ENCODE measurements around the gene TOE1. TPM values are rescaled to one million over a fixed set of nuclear protein-coding genes. Genes with fewer than 3 reads are reported as not detected.
A peak's percentile ranks its signal among the peaks of the same experiment; 100 is the strongest.

Gene TOE1
- total and polyA plus RNA-seq, 10 donors, result 8.7 to 12.6 (median 11.6) TPM

DNA sequence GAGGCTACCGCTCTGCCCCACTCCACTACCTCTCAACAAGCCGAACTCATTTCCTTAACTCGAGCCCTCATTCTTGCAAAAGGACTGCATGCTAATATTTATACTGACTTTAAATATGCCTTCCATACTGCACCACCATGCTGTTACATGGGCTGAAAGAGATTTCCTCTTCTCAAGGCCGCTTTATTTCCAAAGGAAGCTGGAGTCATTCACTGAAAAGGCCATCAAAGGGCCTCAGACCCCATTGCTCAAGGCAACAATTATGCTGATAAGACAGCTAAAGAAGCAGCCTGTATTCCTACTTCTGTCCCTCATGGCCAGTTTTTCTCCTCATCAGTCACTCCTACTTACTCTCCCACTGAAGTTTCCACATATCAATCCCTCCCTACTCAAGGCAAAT lies 20.2 kb upstream of the TOE1 start:
- no peak overlapping the region for H3K4me3 ChIP-seq
- no peaks in the 10 kb centered on the region for H3K9me3 ChIP-seq
- H3K27me3 ChIP-seq (replicated peaks in 1 of 7), result no peaks in the 10 kb centered on the region
- H3K4me1 ChIP-seq, result peaks cover 0 to 6% (median 0%) of the 10 kb centered on the region in 6 donors
- intact Hi-C loops (cut with DNase I; ENCODE audit: low total_unique reads), result no loop called here
- DNase-seq, result no peak
- H3K27ac ChIP-seq, result peak overlapping the region in 6 of 8 donors; percentile 28 to 58 (median 49)
- TF ChIP-seq POLR2AphosphoS5 (IDR thresholded peaks at IDR 0.05) (no peak), POLR2A (IDR thresholded peaks at IDR 0.05) (no peak)
- TF ChIP-seq, protein P1, sequence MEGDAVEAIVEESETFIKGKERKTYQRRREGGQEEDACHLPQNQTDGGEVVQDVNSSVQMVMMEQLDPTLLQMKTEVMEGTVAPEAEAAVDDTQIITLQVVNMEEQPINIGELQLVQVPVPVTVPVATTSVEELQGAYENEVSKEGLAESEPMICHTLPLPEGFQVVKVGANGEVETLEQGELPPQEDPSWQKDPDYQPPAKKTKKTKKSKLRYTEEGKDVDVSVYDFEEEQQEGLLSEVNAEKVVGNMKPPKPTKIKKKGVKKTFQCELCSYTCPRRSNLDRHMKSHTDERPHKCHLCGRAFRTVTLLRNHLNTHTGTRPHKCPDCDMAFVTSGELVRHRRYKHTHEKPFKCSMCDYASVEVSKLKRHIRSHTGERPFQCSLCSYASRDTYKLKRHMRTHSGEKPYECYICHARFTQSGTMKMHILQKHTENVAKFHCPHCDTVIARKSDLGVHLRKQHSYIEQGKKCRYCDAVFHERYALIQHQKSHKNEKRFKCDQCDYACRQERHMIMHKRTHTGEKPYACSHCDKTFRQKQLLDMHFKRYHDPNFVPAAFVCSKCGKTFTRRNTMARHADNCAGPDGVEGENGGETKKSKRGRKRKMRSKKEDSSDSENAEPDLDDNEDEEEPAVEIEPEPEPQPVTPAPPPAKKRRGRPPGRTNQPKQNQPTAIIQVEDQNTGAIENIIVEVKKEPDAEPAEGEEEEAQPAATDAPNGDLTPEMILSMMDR (IDR thresholded peaks at IDR 0.05 in 8 of 11, conservative IDR thresholded peaks at IDR 0.05 in 3 of 11), result no peak
- 74 to 86% (median 80%) methylated on average over 4 of the region's 4 CpGs for WGBS, 5 donors
- H3K36me3 ChIP-seq, result no peaks in the 10 kb centered on the region

DNA sequence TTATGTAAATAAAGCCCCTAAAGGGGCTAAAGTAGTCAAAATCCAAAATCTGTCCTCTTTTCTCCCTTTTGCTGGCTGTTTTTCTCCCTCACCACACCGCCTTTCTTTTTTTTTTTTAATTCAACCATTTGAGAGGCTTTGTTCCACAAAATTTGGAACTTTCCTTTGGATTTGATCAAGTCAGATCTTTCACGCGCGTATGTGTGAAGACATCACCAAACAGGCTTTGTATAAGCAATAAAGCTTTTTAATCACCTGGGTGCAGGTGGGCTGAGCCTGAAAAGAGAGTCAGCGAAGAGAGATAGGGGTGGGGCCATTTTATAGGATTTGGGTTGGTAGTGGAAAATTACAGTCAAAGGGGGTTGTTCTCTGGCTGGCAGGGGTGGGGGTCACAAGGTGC lies 18.5 kb upstream of the TOE1 start:
- no peaks in the 10 kb centered on the region for H3K36me3 ChIP-seq
- peaks cover 0 to 17% (median 10%) of the 10 kb centered on the region in 6 donors for H3K4me1 ChIP-seq
- TF ChIP-seq POLR2AphosphoS5 (IDR thresholded peaks at IDR 0.05) (no peak), POLR2A (IDR thresholded peaks at IDR 0.05) (no peak)
- TF ChIP-seq, protein P1 (IDR thresholded peaks at IDR 0.05 in 8 of 11, conservative IDR thresholded peaks at IDR 0.05 in 3 of 11), result no peak
- WGBS, 5 donors, result 94 to 98% (median 95%) methylated on average over 5 of the region's 5 CpGs
- peak overlapping the region in 1 of 8 donors; percentile 56 for H3K27ac ChIP-seq
- no peaks in the 10 kb centered on the region for H3K9me3 ChIP-seq
- no peaks in the 10 kb centered on the region for H3K27me3 ChIP-seq (replicated peaks in 1 of 7)
- DNase-seq, result no peak
- intact Hi-C loops (cut with DNase I; ENCODE audit: low total_unique reads), result no loop called here
- no peak overlapping the region for H3K4me3 ChIP-seq

DNA sequence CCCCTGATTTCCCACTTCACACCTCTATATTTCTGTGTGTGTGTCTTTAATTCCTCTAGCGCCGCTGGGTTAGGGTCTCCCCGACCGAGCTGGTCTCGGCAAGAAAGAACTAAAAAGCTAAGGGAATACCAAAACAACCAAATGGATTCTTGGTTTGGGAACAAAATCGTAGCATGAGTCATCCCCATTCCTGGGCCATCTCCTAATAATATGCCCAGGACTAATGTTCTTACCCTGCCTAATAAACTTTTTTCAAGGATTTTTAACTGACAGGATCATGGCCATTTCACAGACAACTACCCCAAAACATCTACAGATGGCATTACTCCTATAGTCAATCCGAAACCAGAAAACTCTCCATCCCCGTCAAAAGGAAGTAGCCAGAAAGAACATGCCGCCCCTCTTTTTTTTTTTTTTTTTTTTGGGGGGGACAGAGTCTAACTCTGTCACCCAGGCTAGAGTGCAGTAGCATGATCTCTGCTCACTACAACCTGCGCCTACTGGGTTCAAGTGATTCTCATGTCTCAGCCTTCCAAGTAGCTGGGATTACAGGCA lies 17.4 kb upstream of the TOE1 start:
- Histone ChIP-seq H3K27ac (no peak overlapping the region), H3K36me3 (no peaks in the 10 kb centered on the region), H3K4me3 (no peak overlapping the region), H3K4me1 (peaks cover 5 to 28% (median 21%) of the 10 kb centered on the region in 6 donors), H3K9me3 (no peaks in the 10 kb centered on the region), H3K27me3 (replicated peaks in 1 of 7) (peaks cover 0 to 7% (median 0%) of the 10 kb centered on the region in 7 donors)
- DNase-seq, result no peak
- WGBS, 5 donors, result 88 to 98% (median 91%) methylated on average over 10 of the region's 10 CpGs
- intact Hi-C loops (cut with DNase I; ENCODE audit: low total_unique reads), result no loop called here
- TF ChIP-seq, protein P1 (IDR thresholded peaks at IDR 0.05 in 8 of 11, conservative IDR thresholded peaks at IDR 0.05 in 3 of 11), result no peak
- TF ChIP-seq POLR2AphosphoS5 (IDR thresholded peaks at IDR 0.05) (no peak), POLR2A (IDR thresholded peaks at IDR 0.05) (no peak)

DNA sequence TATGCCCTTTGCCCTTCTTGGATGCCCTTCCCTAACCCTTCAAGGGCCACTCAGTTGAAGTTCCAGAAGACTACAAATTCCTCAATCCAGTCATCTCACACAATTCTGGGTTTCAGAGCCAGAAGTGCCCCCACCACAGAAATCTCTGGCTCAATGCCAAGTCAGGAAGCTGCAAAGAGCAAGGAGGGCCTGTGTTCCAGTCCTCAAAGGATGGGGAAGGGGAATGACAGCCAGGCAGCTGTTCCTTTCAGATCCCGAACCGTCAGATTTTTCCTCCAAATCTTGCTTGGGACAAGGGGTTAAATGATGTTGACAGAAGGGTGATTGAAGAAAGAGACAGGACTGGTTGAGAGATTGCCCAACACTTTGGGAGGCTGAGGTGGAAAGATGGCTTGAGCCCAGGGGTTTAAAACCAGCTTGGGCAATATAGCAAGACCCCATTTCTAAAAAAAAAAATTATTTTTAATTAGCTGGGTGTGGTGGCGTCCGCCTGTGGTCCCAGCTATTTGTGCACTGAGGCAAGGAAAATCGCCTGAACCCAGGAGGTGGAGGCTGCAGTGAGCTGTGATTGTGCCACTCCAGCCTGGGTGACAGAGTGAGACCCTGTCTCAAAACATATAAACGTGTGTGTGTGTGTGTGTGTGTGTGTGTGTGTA lies 14.0 kb upstream of the TOE1 start:
- Histone ChIP-seq H3K27me3 (replicated peaks in 1 of 7) (peaks cover 0 to 8% (median 0%) of the 10 kb centered on the region in 7 donors), H3K4me1 (peaks cover 7 to 31% (median 25%) of the 10 kb centered on the region in 6 donors), H3K9me3 (no peaks in the 10 kb centered on the region), H3K36me3 (peaks cover 0 to 26% (median 9%) of the 10 kb centered on the region in 6 donors), H3K4me3 (peak overlapping the region in 4 of 8 donors; percentile 48 to 82 (median 54)), H3K27ac (peak overlapping the region in 1 of 8 donors; percentile 47)
- intact Hi-C loops (cut with DNase I; ENCODE audit: low total_unique reads), result no loop called here
- TF ChIP-seq, protein P1 (IDR thresholded peaks at IDR 0.05 in 8 of 11, conservative IDR thresholded peaks at IDR 0.05 in 3 of 11), result no peak
- peak in 1 of 3 donors; percentile 38 for TF ChIP-seq POLR2AphosphoS5 (IDR thresholded peaks at IDR 0.05)
- WGBS, 5 donors, result 40 to 63% (median 54%) methylated on average over 6 of the region's 6 CpGs
- no peak for DNase-seq
